Measurements from ENCODE around the gene GBA3.

The GBA3 gene

GRCh38 chr4:22692736-22693135, at the start of gene GBA3:
Gene GBA3 (plus strand): TSS chr4:22692937.
- ATAC-seq: no peak

DNA sequence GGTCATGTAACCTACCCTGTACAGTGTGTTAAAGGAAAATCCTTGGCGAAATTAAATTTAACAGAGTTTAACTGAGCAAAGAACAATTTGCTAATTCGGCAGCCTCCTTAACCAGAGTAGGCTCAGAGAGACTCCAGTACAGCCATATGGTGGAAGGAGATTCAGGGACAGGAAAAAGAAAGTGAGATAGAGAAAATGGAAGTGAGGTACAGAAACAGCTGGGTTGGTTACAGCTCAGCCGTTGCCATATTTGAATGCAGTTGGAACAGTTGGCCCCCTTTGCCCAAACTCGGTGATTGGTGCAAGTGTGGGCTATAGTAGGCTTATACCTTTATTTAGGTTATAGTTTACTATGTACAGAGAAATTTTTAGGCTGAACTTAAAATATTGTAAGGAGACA, 48.8 kb upstream of the GBA3 start:
- no peak for ATAC-seq

- no peak for ATAC-seq
Measured at GRCh38 chr4:22645481-22646182, 47.1 kb upstream of the GBA3 start.

GRCh38 chr4:22648996-22649395, 43.7 kb upstream of the GBA3 start:
- no peak for ATAC-seq

DNA sequence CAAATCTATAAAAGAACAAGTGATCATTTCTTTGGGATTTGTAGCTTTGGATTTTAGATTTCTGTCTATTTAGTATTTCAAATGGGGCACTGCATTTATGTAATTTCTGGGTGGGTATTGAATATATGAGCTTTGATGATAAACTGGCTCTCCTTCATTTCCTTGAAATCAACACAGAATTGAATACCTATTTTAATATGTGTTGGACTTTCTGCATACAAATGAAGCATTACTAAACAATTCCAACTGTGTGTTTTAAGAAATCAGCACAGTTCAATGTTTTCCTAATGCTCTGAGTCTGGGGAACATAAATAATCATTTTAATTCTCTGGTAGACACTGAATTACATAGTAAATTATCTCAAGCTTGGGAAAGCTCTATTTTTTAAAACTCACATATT, 42.0 kb upstream of the GBA3 start:
- no peak for ATAC-seq

DNA sequence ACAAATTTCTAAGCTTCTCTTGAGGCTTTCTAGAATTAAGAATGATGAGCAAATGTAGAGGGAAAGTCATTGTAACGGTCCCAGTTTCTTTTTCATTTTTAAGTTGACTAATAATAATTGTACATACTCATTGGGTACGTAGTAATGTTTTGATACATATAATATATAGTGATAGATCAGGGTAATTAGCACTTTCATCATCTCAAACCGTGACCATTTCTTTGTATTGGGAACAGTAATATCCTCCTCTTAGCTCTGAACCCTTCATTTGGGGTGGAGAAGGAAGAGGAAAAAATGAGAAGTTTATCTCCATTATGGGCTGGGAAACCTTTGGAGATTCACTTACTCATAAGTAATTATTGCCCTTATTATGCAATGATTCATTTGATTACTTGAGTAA, 39.0 kb upstream of the GBA3 start:
- ATAC-seq: no peak

DNA sequence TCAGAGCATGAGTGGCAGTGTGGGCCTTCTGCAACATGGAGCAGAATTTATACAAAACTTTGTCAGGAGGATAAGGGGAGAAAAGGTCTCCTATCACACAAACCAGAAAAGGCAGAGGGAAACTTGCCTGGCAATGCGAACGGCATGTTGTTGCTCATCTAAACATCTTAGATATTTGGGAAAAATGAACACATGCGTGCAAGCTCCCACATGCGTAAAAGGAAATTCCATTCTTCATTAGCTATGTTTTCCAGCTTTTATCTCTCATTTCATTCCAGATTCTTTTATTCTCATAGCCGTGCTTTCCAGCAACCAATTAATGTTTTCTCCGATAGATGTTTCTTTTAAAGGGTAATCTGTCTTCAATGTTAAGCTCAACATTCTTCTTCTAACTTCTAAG, 31.3 kb upstream of the GBA3 start:
- no peak for ATAC-seq

DNA sequence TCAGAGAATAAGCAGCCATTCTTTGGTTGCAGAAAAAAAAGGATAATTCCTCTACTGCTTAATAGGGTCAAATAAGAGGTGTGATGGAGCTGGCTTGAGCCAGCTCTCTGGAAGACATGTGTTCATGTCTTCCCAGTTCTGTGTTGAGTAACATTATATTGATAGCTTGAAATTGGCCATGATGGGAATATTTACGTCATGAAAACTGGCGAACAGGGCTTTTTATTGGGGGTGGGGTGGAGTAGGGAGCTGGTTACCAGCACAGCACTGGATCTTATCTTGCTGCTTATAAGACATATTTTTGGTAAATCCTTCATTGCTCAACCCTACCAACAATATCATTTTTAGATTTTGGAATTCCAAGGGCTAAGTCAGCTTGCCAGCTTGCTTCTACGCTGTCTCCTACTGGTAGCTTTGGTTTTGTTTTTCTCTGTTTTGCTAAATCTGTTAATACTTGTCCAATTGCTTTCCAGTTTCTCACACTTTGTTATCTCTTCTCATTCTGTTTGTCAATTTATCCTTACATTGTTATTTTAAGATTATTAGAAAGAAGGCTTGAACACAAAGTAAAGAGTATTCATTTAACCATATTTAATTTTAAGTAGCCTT, 25.3 kb upstream of the GBA3 start:
- ATAC-seq: no peak

DNA sequence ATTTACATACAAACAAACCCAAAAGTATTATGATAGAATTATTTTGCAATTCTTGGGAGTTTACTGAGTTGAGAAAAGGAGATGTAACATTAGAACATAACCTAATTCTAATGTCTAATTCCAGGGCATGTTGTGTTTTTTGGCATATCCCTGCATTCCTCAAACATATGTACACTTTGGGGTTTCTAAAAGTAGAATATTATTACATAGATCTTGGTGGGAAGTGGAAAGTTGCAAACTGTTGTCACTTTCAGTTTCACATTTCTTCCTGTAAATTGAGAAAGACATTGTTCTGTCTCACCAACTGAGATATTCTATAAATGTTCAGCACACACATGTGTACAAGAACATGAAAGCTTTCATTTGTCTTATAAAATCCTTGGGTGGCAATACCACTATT, 24.4 kb upstream of the GBA3 start:
- ATAC-seq: no peak

DNA sequence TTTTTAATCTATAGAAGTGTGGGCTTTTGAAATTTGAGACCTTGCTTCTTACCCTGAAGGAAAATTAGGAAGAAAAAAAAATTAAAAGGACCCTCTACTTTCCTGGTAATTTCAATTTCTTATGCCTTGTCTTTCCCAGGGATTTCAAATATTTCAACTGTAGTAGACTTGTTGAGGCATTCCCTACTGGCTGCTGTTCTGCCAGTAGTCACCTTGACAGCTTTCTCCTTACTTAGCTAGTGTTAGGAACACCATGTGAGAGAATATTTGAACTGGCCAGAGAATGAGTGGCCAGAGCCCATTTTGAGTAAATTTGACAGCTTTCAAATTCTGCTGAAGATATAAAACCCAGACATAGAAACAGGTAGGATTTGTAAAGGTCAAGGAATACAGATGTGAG, 24.0 kb upstream of the GBA3 start:
- ATAC-seq: no peak

DNA sequence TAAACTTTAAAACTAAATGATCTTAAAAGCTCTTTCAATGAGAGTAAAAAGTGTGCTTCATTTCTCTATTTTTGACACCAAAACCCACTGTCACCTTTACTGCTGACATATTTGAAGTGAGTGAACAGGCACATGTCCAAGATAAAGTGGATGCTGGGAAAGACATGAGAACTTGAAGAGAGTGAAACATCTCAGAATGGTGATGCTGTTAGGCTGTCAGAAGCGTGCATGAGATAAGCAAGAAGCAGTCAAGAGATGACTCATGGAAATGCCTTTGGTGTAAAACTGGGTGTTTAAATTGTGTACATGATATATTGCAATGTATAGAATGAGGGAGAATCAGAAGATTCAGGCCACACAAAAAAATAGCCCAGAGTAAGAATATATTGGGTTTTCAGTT, 21.8 kb upstream of the GBA3 start:
- no peak for ATAC-seq

DNA sequence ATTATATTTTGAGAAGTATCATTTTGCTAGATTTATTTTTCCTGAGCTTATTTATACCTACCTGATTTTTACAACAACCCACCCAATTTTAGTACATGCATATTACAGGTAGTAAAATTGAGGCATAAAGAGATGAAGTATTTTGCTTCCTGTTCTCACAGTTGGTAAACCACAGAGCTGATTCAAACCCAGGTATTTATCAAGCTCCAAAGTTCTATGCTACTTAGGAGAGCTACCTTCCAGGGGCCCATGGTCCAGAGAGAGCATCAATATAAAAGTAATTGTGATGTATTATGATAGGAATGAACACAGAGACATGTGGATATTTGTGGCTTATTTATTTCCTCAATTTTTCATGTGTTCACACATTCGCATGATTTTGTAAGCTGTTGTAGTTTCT, 20.2 kb upstream of the GBA3 start:
- no peak for ATAC-seq

GRCh38 chr4:22672944-22673343, 19.8 kb upstream of the GBA3 start:
- no peak for ATAC-seq

GRCh38 chr4:22674700-22675099, 18.0 kb upstream of the GBA3 start:
- no peak for ATAC-seq

- ATAC-seq: no peak
Measured at GRCh38 chr4:22676063-22676462, 16.7 kb upstream of the GBA3 start.

- ATAC-seq: no peak
Measured at GRCh38 chr4:22677780-22678179, 15.0 kb upstream of the GBA3 start.

DNA sequence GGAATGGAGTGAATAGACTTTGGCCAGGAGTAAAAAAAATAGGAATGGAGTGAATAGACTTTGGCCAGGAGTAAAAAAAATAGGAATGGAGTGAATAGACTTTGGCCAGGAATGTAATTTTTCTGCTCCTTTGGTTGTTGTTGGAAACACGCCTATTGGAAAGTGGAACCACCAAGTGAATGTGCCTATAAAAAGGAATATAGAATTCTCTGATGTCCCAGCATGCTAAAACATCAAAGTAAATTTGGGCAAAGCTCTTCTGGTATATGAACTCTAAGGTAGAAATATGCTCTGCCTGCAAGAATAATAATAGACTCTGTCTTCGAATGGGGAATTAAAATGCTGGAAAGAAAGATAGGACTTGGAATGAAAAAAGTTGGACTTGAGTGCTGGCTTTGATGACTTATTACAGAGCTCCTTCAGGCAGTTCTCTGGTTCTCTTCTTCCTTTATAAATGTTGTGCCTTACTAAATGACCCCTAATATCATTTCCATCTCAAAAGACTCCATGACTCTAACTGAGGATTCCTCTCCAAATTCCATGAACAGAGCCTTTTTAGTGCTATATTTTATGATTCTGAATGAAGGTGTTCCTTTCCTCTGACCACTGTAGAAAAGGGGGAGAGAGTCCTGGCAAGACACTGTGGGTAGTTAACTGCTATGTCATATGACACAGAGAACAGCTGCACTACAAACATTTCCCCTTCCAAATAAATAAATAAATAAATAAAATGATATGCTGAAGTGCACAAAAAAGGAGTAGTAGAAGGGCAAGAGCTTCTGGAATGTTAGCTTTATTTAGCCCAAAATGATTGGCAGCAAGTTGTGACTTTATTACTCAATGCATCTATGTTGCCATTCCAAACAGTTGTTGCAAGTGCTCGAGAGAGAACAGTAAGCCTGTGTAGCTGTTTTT, 13.5 kb upstream of the GBA3 start:
- ATAC-seq: no peak

DNA sequence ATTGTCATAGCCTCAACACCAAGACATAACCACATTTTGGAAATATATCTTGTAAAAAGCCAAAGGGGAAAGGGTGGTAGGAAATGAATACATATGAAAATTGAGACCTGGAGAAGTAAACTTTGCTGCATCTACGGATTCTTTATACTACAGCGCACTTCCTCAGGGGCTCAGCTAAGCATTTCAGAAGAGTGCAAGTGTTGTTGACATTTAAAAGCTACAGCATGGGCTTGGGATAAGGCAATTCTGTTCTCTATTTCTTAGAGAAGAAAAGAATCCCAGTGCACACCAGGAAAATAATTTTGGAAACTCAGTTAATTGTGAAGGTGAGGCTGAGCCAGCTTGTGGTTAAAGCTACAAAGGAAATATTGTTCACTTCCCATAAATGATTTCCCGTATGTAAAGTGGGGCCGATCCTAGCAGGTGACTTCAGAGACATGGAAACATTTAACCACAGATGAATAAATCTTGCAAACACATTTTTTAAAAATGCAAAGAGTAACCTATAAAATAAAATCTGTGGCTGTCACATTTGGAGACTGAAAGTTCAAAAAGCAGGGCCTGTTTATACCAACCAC, 12.6 kb upstream of the GBA3 start:
- no peak for ATAC-seq

- ATAC-seq: no peak
Measured at GRCh38 chr4:22683726-22684125, 9.0 kb upstream of the GBA3 start.

DNA sequence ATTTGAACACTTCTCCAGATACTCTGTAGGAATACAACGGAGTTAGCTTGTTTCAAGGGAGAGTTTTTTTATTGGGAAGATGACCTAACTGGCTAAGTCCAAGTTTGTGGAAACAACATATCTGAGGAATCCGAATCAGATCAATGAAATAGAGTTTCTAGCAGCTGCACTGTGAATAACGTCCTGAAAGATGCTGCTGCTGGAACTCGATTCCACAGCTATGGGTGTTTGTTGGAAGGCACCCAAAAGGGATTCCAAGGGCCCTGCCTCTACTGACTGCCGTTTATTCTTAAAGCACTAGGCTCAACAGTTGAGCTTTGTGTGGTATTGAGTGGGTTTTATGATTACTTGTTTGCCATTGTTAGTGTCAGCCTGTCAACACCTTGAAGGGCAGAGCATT, 6.6 kb upstream of the GBA3 start:
- ATAC-seq: no peak

DNA sequence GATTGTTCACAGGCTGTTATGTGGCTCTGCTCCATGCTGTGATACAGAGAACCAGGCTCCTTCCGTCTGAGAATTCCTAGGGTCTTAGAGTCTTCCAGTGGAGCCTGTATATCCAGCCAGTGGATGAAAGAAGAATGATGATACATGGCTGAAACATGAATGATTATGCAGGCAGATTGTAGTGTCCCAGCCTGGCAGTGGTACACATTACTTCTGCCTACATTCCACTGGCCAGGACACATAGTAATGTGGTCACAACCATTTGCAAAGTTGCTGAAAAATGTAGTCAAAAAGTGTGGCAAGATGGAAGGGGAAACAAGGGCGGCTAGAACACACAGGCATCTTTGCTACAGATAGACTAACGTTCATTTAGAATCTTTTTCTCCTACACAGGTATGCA, 4.5 kb upstream of the GBA3 start:
- ATAC-seq: no peak

GRCh38 chr4:22689428-22689827, 3.3 kb upstream of the GBA3 start:
- ATAC-seq: no peak

DNA sequence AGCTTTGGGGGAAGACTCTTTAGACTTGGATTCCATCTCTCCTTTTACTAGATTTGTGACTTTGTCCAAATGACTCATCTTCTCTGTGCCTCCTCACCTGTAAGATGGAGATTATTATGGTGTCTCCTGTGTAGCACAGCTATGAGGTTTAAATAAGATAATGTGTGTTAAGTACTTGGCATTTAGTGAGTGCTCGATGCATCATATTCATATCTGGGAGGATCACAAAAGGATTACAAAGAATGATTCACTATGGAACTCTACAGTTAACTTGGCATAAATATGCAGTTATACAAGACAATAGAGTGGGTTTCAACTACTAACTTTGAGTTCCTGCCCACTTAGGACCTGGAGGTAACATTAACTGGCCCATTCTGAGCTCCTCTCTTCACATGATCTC, 2.3 kb downstream of the GBA3 start:
- ATAC-seq: no peak

DNA sequence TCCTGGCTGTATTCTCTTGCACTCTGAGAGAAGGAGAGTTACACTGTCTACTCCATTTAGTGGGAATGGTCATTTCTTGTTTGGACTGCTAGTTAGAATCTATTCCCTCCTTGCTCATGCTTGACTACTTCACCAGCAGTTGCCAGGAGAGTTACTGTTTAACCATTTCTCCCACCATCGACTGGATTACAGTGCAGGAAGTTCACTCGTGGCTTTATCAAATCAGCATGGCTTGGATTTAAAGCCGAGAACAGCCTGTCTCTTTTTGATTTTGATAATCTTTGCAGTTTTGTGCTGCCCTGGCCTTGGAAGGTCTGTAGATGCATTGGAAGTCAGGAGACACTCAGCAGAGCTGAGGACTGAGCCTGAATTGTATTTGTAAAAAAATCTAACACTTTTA, 3.2 kb downstream of the GBA3 start:
- no peak for ATAC-seq

All from activated CD4-positive, CD25-positive, alpha-beta regulatory T cell treated with anti-CD3 and anti-CD28 coated beads, Interleukin-2, amount 50 U/mL, for 24 hours (primary cell).